MM.1S (cell line): ENCODE results near the gene GARNL3.

Experiments
- DNase-seq: peaks from one replicate; pipeline ENCODE4 v3.0.0-alpha.2; 2015
- H2AFZ ChIP-seq: fragments of 300-600 bp; sonication (generic); 2 replicates; pipeline ENCODE4 v1.6.0; 2016; ENCODE audit warnings: antibody characterized with exemption, low read length
- H3F3A ChIP-seq: fragments of 300-600 bp; sonication (generic); 2 replicates; pipeline ENCODE4 v1.6.1; 2016; ENCODE audit warnings: mild to moderate bottlenecking, antibody characterized with exemption, low read length, moderate library complexity, mixed read lengths; ENCODE audit not compliant: insufficient read depth
- H3K27ac ChIP-seq: fragments of 300-600 bp; sonication (generic); 2 replicates; pipeline ENCODE4 v1.5.1; 2016; ENCODE audit warnings: mild to moderate bottlenecking, low read length
- H3K27me3 ChIP-seq: fragments of 300-600 bp; sonication (generic); replicated peaks from 2 replicates; pipeline ENCODE4 v1.6.0; 2016; ENCODE audit warnings: low read length; ENCODE audit not compliant: insufficient read depth
- H3K36me3 ChIP-seq: fragments of 300-600 bp; sonication (generic); replicated peaks from 2 replicates; pipeline ENCODE4 v1.6.1; 2016; ENCODE audit warnings: mild to moderate bottlenecking, low read length, mixed read lengths; ENCODE audit not compliant: insufficient read depth
- H3K4me1 ChIP-seq: fragments of 300-600 bp; sonication (generic); 2 replicates; pipeline ENCODE4 v1.6.1; 2016; ENCODE audit warnings: low read length, mixed read lengths
- H3K4me2 ChIP-seq: fragments of 300-600 bp; sonication (generic); 2 replicates; pipeline ENCODE4 v1.6.0; 2016; ENCODE audit warnings: low read depth, low read length
- H3K4me3 ChIP-seq: fragments of 300-600 bp; sonication (generic); 2 replicates; pipeline ENCODE4 v1.5.1; 2016; ENCODE audit warnings: low read length, mixed read lengths
- H3K79me2 ChIP-seq: fragments of 300-600 bp; sonication (generic); 2 replicates; pipeline ENCODE4 v1.6.1; 2016; ENCODE audit warnings: mixed run types, low read length, mixed read lengths
- H3K9ac ChIP-seq: fragments of 300-600 bp; sonication (generic); 2 replicates; pipeline ENCODE4 v1.6.1; 2016; ENCODE audit warnings: low read length, mixed read lengths
- H3K9me2 ChIP-seq: fragments of 300-600 bp; sonication (generic); replicated peaks from 2 replicates; pipeline ENCODE4 v1.6.1; 2016; ENCODE audit warnings: mild to moderate bottlenecking, low read length, mixed read lengths; ENCODE audit not compliant: insufficient read depth
- H3K9me3 ChIP-seq: fragments of 300-600 bp; sonication (generic); replicated peaks from 2 replicates; pipeline ENCODE4 v1.6.1; 2016; ENCODE audit warnings: mild to moderate bottlenecking, low read length, mixed read lengths; ENCODE audit not compliant: insufficient read depth
- H4K20me1 ChIP-seq: fragments of 300-600 bp; sonication (generic); 2 replicates; pipeline ENCODE4 v1.6.1; 2016; ENCODE audit warnings: mild to moderate bottlenecking, low read length, moderate library complexity, mixed read lengths; ENCODE audit not compliant: insufficient read depth
- CTCF ChIP-seq: fragments of 300-600 bp; sonication (generic); IDR thresholded peaks from 2 replicates; pipeline ENCODE4 v1.5.1; 2016; ENCODE audit warnings: antibody characterized with exemption, low read length, mixed read lengths
- EZH2 ChIP-seq: fragments of 300-600 bp; sonication (generic); optimal IDR thresholded peaks from 2 replicates; pipeline ENCODE3; 2017; ENCODE audit warnings: low read depth, mild to moderate bottlenecking, antibody characterized with exemption, low read length, mixed read lengths
- EZH2phosphoT487 ChIP-seq: fragments of 300-600 bp; sonication (generic); IDR thresholded peaks from 2 replicates; pipeline ENCODE4 v1.6.1; 2018; ENCODE audit warnings: antibody characterized with exemption, low read length

The GARNL3 gene

GRCh38 chr9:127250896-127251391 lies 13.6 kb upstream of the GARNL3 start:
- no peak overlapping the region for H3K9ac ChIP-seq
- no peaks in the 10 kb centered on the region for H3K79me2 ChIP-seq
- no peaks in the 10 kb centered on the region for H3K36me3 ChIP-seq
- no peaks in the 10 kb centered on the region for H4K20me1 ChIP-seq
- H3F3A ChIP-seq = no peaks in the 10 kb centered on the region
- H3K9me3 ChIP-seq = no peaks in the 10 kb centered on the region
- H3K4me2 ChIP-seq = no peak overlapping the region
- H3K27me3 ChIP-seq = no peaks in the 10 kb centered on the region
- H3K27ac ChIP-seq = no peak overlapping the region
- no peak overlapping the region for H3K4me3 ChIP-seq
- no peak for TF ChIP-seq CTCF
- TF ChIP-seq EZH2 = no peak
- TF ChIP-seq EZH2phosphoT487 = no peak
- no peaks in the 10 kb centered on the region for H3K4me1 ChIP-seq
- no peaks in the 10 kb centered on the region for H3K9me2 ChIP-seq
- no peak for DNase-seq
- no peak overlapping the region for H2AFZ ChIP-seq

- Histone ChIP-seq H3K4me2 (no peak overlapping the region), H3K9ac (no peak overlapping the region), H3K27ac (no peak overlapping the region), H3K4me1 (no peaks in the 10 kb centered on the region), H3K36me3 (no peaks in the 10 kb centered on the region), H3K4me3 (no peak overlapping the region), H3K9me2 (no peaks in the 10 kb centered on the region), H3K27me3 (no peaks in the 10 kb centered on the region), H2AFZ (no peak overlapping the region), H4K20me1 (no peaks in the 10 kb centered on the region), H3K9me3 (no peaks in the 10 kb centered on the region), H3F3A (no peaks in the 10 kb centered on the region), H3K79me2 (no peaks in the 10 kb centered on the region)
- TF ChIP-seq EZH2phosphoT487 (no peak), EZH2 (no peak), CTCF (no peak)
- no peak for DNase-seq
Measured at GRCh38 chr9:127252410-127253318, 11.9 kb upstream of the GARNL3 start.

GRCh38 chr9:127253446-127253845 lies 11.1 kb upstream of the GARNL3 start:
- Histone ChIP-seq H2AFZ (no peak overlapping the region), H3K79me2 (no peaks in the 10 kb centered on the region), H3K9ac (no peak overlapping the region), H3K9me2 (no peaks in the 10 kb centered on the region), H3K9me3 (no peaks in the 10 kb centered on the region), H3K36me3 (no peaks in the 10 kb centered on the region), H3K4me1 (no peaks in the 10 kb centered on the region), H3K4me2 (no peak overlapping the region), H3K27ac (no peak overlapping the region), H4K20me1 (no peaks in the 10 kb centered on the region), H3K4me3 (no peak overlapping the region), H3F3A (no peaks in the 10 kb centered on the region), H3K27me3 (no peaks in the 10 kb centered on the region)
- DNase-seq = no peak
- no peak for TF ChIP-seq EZH2
- TF ChIP-seq CTCF = no peak
- TF ChIP-seq EZH2phosphoT487 = no peak
